ENCODE results near the gene VN1R4. TPM values are rescaled to one million over a fixed set of nuclear protein-coding genes. Genes with fewer than 3 reads are reported as not detected.
"Not testable (repeated sequence)": the region's sequence is repeated elsewhere in the genome, so short reads cannot be mapped to it uniquely, and the experiment has no call there.

Gene VN1R4
- polyA plus RNA-seq, 1 experiment, result not detected

DNA sequence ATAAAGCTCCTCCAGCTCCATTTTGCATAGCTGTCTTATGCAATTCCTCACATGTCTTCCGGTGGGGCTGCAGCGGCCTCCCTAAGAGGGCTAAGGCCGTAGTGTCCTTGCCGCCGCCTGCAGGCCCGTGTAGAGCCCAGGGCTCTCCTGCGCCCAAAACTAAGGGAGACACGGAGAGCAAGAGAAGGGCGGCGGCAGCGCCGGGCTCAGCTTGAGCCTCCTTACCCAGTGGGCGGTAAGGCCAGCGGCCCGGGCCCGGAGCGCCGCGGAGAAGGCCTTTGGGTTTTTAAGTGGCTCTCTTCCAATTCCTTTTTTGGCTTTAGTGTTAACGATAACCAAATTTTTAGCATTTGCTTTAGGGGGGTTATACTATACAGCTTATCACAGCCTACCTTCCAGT, 42.9 kb downstream of the VN1R4 start:
- POLR2A ChIA-PET, result no interaction called here

DNA sequence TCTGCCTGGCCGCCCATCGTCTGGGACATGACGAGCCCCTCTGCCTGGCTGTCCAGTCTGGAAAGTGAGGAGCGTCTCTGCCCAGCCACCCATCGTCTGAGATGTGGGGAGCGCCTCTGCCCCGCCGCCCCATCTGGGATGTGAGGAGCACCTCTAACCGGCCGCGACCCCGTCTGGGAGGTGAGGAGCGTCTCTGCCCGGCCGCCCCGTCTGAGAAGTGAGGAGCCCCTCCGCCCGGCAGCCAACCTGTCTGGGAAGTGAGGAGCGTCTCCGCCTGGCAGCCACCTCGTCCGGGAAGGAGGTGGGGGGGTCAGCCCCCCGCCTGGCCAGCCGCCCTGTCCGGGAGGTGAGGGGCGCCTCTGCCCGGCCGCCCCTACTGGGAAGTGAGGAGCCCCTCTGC, 44.8 kb downstream of the VN1R4 start:
- CTCF ChIA-PET; H3K4me3 ChIP-seq (ENCODE audit: low read depth, low read length); H3K27me3 ChIP-seq (ENCODE audit: control insufficient read depth, insufficient read depth, low read length); POLR2A ChIA-PET; DNase-seq (ENCODE audit: low read depth); H3K36me3 ChIP-seq (ENCODE audit: control insufficient read depth, insufficient read depth, low read length): not testable (repeated sequence)

More for the DNA sequence above, 42.9 kb downstream of the VN1R4 start:
- no peak for DNase-seq (ENCODE audit: low read depth)
- no peaks in the 10 kb centered on the region for H3K36me3 ChIP-seq (ENCODE audit: control insufficient read depth, insufficient read depth, low read length)
- TF ChIP-seq, protein P1, sequence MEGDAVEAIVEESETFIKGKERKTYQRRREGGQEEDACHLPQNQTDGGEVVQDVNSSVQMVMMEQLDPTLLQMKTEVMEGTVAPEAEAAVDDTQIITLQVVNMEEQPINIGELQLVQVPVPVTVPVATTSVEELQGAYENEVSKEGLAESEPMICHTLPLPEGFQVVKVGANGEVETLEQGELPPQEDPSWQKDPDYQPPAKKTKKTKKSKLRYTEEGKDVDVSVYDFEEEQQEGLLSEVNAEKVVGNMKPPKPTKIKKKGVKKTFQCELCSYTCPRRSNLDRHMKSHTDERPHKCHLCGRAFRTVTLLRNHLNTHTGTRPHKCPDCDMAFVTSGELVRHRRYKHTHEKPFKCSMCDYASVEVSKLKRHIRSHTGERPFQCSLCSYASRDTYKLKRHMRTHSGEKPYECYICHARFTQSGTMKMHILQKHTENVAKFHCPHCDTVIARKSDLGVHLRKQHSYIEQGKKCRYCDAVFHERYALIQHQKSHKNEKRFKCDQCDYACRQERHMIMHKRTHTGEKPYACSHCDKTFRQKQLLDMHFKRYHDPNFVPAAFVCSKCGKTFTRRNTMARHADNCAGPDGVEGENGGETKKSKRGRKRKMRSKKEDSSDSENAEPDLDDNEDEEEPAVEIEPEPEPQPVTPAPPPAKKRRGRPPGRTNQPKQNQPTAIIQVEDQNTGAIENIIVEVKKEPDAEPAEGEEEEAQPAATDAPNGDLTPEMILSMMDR (IDR thresholded peaks at IDR 0.05; ENCODE audit: insufficient read depth, low read depth, low read length), result no peak
- CTCF ChIA-PET, result interaction anchor here (0.6 kb wide), 1 partner anchor 95 kb away, joined by 4 read pairs; no protein-coding TSS in a partner anchor
- H3K27me3 ChIP-seq (ENCODE audit: control insufficient read depth, insufficient read depth, low read length), result no peaks in the 10 kb centered on the region
- no peak overlapping the region for H3K4me3 ChIP-seq (ENCODE audit: low read depth, low read length)

Other genes with a start within 250 kb of the VN1R4 start
- not detected in 2 replicates for gene ERVV-2, start 223.0 kb downstream of the VN1R4 start, polyA plus RNA-seq (2011; rRNA removed)
- 9.0 and 11.5 TPM in 2 replicates for gene ZNF160, start 164.3 kb downstream of the VN1R4 start, polyA plus RNA-seq (2011; rRNA removed)
- 4.6 and 6.3 TPM in 2 replicates for gene ZNF415, start 134.8 kb downstream of the VN1R4 start, polyA plus RNA-seq (2011; rRNA removed)
- 2.0 and 4.2 TPM in 2 replicates for gene ZNF347, start 108.7 kb downstream of the VN1R4 start, polyA plus RNA-seq (2011; rRNA removed)
- gene ZNF665, start 74.4 kb downstream of the VN1R4 start, polyA plus RNA-seq (2011; rRNA removed), result 3.0 and 3.5 TPM in 2 replicates
- 12.9 and 20.4 TPM in 2 replicates for gene ZNF677, start 12.8 kb downstream of the VN1R4 start, polyA plus RNA-seq (2011; rRNA removed)
- not detected in 2 replicates for gene VN1R2, start 9.4 kb downstream of the VN1R4 start, polyA plus RNA-seq (2011; rRNA removed)
- gene ZNF845, start 66.0 kb upstream of the VN1R4 start, polyA plus RNA-seq (2011; rRNA removed), result 1.5 and 3.2 TPM in 2 replicates
- 1.2 and 2.3 TPM in 2 replicates for gene ZNF525, start 98.0 kb upstream of the VN1R4 start, polyA plus RNA-seq (2011; rRNA removed)
- 2.9 and 3.9 TPM in 2 replicates for gene ZNF765, start 127.4 kb upstream of the VN1R4 start, polyA plus RNA-seq (2011; rRNA removed)
- gene ZNF761, start 164.3 kb upstream of the VN1R4 start, polyA plus RNA-seq (2011; rRNA removed), result 5.6 and 8.7 TPM in 2 replicates
- gene ZNF813, start 200.0 kb upstream of the VN1R4 start, polyA plus RNA-seq (2011; rRNA removed), result 0.60 and 1.5 TPM in 2 replicates

All from BJ (cell line).